Ovary (tissue), 3 donors: ENCODE results near the gene CLCN2.

ENCODE experiments used
- EP300 ChIP-seq: sonication (generic); formaldehyde crosslinking; IDR thresholded peaks from one replicate; pipeline ENCODE4 v1.6.1; 2017; ENCODE audit warnings: antibody characterized with exemption
- TF ChIP-seq, protein P1 (sequence below), 3 donors: fragments of 450-650 bp in 2 of 3; fragments of 200-600 bp in 1 of 3; IDR thresholded peaks; one replicate each; pipeline versions ENCODE4 v1.5.1 to v1.8.0; 2016 to 2022; ENCODE audit warnings: antibody characterized with exemption in 3 of 3, mild to moderate bottlenecking in 1 of 3
- donor health status: DM: no; HTN: no; CAD: no.

DNA sequence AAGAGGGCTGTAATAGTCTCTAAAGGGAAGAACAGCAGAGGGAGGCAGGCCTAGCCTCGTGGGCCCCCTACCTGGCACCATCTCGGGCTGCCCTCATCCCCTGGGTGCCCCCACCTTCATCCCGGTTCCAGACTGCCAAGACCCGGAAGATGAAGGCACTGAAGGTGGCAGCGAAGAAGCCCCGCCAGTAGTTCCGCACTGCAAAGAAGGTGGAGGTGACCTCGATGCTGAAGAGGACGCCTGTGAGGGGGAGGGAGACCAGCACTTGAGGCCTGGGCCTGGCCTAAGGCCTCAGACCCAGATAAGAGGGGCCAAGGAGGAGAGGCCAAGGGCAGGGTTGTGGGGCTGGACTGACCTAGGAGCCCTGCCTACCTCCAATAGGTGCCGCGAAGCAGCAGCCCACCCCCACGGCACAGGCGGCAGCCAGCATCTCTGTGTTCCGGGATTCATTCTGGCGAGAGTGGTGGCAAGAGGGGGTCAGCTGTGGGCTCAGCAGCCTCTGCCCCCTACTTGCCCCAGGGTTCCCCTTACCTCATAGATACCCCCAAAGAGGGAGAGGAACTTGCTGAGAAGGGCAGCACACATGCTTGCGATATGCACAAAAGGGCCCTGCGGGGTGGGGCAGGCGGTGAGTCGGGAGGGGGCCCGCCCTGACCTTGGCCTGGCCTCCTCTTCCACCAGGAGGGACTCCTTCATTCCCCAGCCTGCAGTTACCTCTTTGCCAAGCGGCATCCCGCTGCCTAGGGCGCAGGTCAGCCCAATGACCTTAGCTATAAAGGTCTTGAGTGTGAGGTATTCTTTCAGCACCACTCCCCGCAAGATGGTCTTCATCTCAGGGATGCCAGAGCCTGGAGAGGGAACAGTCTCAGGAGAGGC, 3.9 kb downstream of the CLCN2 start:
- TF ChIP-seq, protein P1, sequence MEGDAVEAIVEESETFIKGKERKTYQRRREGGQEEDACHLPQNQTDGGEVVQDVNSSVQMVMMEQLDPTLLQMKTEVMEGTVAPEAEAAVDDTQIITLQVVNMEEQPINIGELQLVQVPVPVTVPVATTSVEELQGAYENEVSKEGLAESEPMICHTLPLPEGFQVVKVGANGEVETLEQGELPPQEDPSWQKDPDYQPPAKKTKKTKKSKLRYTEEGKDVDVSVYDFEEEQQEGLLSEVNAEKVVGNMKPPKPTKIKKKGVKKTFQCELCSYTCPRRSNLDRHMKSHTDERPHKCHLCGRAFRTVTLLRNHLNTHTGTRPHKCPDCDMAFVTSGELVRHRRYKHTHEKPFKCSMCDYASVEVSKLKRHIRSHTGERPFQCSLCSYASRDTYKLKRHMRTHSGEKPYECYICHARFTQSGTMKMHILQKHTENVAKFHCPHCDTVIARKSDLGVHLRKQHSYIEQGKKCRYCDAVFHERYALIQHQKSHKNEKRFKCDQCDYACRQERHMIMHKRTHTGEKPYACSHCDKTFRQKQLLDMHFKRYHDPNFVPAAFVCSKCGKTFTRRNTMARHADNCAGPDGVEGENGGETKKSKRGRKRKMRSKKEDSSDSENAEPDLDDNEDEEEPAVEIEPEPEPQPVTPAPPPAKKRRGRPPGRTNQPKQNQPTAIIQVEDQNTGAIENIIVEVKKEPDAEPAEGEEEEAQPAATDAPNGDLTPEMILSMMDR (IDR thresholded peaks at IDR 0.05) = no peak
- TF ChIP-seq EP300 = no peak
